ENCODE measurements around the gene TMEM192.

- TF ChIP-seq CTCF (IDR thresholded peaks at IDR 0.05; ENCODE audit: low read length) (no peak), EZH2 (IDR thresholded peaks at IDR 0.05; ENCODE audit: borderline replicate concordance, low read length) (no peak)
These were observed 17.8 kb downstream of the TMEM192 start for GRCh38 chr4:165094873-165095272.

Measured in OCI-LY1 (cell line).